Mononuclear cell (primary cell): Measurements from ENCODE around the gene DGCR6. TPM values are rescaled to one million over a fixed set of nuclear protein-coding genes. Genes with fewer than 3 reads are reported as not detected.
"Not testable (repeated sequence)": the region's sequence is repeated elsewhere in the genome, so short reads cannot be mapped to it uniquely, and the experiment has no call there.

Experiments
- H3K27me3 ChIP-seq: 2 replicates; pipeline ENCODE4 v1.6.0; 2011; ENCODE audit warnings: low read length, control low read depth; ENCODE audit not compliant: insufficient read depth
- H3K4me1 ChIP-seq: 2 replicates; pipeline ENCODE4 v1.5.1; 2011; ENCODE audit warnings: mild to moderate bottlenecking, low read length, control low read depth; ENCODE audit not compliant: insufficient read depth
- H3K4me3 ChIP-seq: 2 replicates; pipeline ENCODE4 v1.5.1; 2011; ENCODE audit warnings: mild to moderate bottlenecking, low read length, moderate library complexity
- H3K9me3 ChIP-seq: 2 replicates; pipeline ENCODE4 v1.5.1; 2011; ENCODE audit warnings: low read depth, mild to moderate bottlenecking, control low read depth, low read length
- total RNA-seq: library from RNA; depleted of rRNA; stranded (reverse); fragments of >200 nt; gene quantifications from one replicate; pipeline ENCODE4 v1.2.3, GENCODE V29; 2012

Gene DGCR6
- 6.4 TPM for total RNA-seq

DNA sequence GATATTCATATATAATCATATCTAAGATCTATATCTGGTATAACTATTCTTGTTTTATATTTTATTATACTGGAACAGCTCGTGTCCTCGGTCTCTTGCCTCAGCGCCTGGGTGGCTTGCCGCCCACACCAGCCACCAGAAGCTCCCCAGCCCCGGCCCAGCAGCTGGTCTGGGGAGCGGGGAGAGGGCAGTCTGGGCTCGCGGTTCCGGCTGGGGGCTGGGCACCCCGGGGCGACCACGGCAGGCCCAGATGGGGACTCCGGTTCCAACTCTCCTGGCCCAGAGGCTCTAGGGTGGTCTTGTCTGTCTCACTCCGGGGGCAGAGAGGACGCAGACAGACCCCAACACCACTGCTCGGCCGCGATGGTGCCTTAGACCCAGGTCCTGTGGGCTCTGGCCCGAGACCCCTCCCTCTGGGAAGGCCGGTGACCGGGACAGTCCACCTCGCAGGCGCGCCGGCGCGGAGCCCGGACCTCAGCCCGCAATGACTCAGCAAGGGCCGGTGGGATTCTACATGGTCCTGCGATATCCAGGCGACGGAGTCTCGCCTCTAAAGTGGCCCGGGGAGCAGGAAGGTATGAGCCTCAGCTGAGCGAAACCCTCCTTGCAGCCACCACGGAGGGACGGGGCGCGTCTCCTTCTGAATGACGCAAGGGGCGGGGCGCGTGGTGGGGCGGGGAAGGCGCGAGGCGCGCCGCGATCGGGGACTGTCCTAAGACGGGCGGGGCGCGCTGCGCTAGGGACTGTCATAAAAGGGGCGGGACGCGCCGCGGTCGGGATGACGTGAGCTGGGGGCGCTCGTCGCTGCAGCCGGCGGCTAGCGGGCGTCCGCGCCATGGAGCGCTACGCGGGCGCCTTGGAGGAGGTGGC lies at the start of gene DGCR6:
Gene DGCR6, plus strand, starts transcription at position 781 of the 870 bp plus-strand sequence. Its CDS starts 55 bp downstream, at position 836.
- H3K4me3 ChIP-seq, result no peak within 1 kb of the TSS
- no peaks in the 10 kb centered on the region for H3K27me3 ChIP-seq
- H3K9me3 ChIP-seq, result no peaks in the 10 kb centered on the region
- no peaks in the 10 kb centered on the region for H3K4me1 ChIP-seq

DNA sequence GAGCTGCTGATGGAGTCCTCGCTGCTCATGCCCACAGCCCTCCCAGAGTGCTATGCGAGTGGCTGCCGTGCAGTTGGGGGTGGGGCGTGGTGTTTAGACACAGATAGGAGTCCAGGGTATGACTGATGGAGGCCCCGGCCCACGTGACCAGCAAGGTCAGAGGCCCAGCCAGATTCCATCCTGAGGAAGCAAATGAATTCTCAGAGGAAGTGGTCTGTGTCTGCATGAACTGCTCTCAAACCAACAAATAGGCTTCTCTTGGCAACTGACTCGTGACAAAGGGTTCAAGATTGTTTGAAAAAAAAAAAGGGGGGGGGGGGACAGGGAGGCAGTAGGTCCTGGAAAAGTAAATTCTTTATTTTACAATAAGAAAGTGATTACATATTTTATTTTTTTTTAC lies 46.8 kb upstream of the DGCR6 start:
- not testable (repeated sequence) for H3K27me3 ChIP-seq, H3K4me3 ChIP-seq, H3K4me1 ChIP-seq, H3K9me3 ChIP-seq

DNA sequence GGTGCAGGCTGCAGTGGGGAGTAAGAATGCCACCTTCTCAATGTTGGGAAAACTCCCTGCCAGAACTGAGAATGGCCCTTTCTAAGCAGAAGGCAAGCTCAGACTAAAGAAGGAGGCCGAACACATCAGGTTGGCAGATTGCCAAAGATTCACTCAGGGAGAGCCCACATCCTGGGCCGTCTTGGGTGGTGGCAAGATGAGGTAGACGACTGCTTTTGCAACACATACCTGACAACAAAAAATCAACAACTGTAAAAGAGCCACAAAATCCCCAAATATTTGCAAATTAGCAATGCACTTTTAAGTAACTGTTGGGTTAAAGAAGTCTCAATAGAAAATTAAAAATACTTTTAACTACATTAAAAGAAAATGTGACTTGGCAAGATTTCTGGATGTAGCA lies 24.9 kb upstream of the DGCR6 start:
- H3K4me3 ChIP-seq, H3K9me3 ChIP-seq, H3K4me1 ChIP-seq, H3K27me3 ChIP-seq: not testable (repeated sequence)

DNA sequence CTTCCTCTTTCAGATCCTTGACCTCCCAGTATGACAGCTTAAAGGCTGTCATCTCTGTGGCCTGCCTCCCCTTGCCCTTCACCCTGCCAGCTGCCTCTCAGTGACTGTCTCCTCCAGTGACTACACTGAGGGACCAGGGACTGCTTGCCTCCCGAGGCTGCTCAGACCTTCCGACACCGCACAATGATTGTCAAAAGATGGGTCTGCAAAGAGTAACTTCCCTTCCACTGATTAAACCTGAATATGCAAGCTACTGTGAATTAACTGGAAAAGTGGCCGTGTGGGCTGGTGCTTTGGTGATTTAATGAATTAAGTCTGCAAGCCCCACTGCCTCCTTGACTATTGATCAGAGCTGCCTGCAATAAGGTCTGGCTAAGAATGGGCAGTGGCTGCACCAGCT lies 21.7 kb upstream of the DGCR6 start:
- H3K4me1 ChIP-seq, H3K4me3 ChIP-seq, H3K27me3 ChIP-seq, H3K9me3 ChIP-seq: not testable (repeated sequence)

DNA sequence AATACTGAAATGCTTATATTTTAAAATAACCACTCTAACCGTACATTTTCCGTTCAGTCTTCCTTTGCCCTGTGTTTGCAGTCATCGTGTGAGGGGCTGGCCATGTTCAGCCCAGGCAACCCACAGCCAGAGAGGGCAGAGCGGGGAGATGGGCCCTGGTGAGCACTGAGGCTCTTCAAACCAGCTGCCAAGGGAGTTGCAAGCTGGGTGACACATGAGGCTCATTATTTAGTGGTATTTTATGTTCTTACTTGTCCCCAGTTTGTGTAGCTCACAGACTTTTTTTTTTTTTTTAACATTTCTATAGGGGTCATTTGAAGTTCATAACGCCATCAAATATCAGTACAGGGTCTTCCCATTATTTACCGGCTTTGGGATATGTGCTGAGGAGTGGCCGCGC lies 18.0 kb upstream of the DGCR6 start:
- Histone ChIP-seq H3K9me3 (no peaks in the 10 kb centered on the region), H3K4me1 (no peaks in the 10 kb centered on the region), H3K4me3 (no peak overlapping the region), H3K27me3 (no peaks in the 10 kb centered on the region)

DNA sequence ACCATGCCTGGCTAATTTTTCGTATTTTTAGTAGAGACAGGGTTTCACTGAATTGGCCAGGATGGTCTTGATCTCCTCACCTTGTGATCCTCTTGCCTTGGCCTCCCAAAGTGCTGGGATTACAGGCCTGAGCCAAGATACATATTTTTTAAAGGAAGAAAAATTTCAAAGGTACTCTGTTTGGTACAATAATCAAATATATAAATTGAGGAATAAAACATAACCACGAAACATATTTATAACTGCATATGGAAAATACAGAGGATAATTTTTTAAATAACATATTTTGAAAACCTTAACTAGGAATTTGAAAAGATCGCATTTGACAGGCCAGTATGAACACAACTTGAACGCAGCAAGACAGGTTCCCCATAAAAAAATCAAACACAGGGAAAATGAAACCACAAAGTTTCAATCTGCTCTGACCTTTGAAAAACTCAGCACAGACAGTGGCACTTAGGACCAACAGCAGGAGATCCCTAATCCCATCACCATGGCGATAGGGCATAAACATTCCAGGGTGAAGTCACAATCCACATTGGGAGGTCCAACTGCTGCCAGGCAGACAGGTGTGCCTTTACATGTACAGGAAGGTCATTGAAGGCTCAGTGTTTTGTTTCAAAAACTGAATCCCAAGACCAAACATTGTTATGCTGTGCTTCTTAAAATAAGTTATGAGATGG lies 15.5 kb upstream of the DGCR6 start:
- H3K4me3 ChIP-seq, H3K27me3 ChIP-seq, H3K9me3 ChIP-seq, H3K4me1 ChIP-seq: not testable (repeated sequence)

DNA sequence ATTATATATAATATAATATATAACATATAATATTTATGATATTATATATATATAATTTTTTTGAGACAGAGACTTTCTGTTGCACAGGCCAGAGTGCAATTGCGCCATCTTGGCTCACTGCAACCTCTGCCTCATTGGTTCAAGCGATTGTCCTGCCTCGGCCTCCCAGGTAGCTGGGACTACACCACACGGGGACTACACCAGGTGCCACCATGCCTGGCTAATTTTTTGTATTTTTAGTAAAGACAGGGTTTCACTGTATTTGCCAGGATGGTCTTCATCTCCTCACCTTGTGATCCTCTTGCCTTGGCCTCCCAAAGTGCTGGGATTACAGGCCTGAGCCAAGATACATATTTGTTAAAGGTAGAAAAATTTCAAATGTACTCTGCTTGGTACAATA lies 12.3 kb upstream of the DGCR6 start:
- not testable (repeated sequence) for H3K4me1 ChIP-seq, H3K9me3 ChIP-seq, H3K4me3 ChIP-seq, H3K27me3 ChIP-seq

DNA sequence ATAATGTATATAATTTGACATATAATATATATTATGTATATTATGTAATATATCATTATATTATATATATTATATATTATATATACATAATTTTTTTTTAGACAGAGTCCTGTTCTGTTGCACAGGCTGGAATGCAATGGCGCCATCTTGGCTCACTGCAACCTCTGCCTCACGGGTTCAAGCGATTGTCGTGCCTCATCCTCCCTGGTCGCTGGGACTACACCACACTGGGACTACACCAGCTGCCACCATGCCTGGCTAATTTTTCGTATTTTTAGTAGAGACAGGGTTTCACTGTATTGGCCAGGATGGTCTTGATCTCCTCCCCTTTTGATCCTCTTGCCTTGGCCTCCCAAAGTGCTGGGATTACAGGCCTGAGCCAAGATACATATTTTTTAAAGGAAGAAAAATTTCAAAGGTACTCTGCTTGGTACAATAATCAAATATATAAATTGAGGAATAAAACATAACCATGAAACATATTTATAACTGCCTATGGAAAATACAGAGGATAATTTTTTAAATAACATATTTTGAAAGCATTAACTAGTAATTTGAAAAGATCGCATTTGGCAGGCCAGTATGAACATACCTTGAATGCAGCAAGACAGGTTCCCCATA lies 10.0 kb upstream of the DGCR6 start:
- H3K4me3 ChIP-seq, H3K9me3 ChIP-seq, H3K27me3 ChIP-seq, H3K4me1 ChIP-seq: not testable (repeated sequence)

DNA sequence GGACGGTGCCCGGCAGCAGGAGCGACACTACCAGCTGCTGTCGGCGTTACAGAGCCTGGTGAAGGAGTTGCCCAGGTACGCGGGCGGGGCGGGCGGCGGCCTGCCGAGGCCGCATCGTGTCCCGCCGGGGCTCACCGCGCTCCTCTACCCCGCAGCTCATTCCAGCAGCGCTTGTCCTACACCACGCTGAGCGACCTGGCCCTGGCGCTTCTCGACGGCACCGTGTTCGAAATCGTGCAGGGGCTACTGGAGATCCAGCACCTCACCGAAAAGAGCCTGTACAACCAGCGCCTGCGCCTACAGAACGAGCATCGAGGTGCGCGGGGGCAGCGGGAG lies 258 bp downstream of the DGCR6 start:
- H3K27me3 ChIP-seq, H3K4me1 ChIP-seq, H3K9me3 ChIP-seq, H3K4me3 ChIP-seq: not testable (repeated sequence)

DNA sequence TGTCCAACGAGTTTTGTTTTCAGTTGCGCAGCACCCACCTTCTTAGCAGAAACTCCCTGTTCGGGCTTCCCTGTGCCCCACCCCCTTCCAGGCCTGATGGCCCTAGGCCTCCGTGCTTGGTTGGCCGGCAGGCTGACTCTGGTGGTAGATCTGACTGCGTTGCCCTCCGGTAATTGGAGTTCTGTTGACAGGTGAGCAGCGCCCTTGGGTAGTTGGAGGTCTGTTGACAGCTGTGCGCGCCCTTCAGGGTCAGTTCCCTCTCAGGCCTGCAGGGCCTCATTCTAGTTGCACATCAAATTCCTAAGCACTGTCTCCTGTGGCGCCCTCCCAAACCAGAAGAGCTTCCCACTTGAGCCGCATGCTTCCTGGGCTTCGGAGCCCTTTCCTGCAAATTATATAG lies 776 bp downstream of the DGCR6 start:
- Histone ChIP-seq H3K9me3 (no peaks in the 10 kb centered on the region), H3K27me3 (no peaks in the 10 kb centered on the region), H3K4me3 (no peak overlapping the region), H3K4me1 (no peaks in the 10 kb centered on the region)

DNA sequence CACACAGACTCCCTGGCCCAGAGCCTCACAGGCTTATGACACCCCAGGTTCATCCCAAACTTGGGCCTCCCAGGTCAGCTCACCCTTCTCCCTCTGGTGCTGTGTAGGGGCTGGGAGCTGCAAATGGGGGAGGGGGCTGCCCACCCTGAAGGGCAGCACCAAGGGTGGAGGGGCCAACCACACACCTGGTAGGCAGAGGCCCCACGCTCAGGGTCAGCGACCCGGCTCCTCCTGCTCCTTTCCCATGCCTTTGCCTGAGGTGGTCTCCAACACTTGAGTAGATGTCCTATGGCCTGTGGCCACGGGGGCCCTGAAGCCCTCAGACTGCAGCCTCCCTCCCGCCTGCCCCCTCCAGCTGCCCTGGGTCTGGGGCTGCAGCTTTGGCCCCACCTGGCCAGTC lies 3.4 kb downstream of the DGCR6 start:
- Histone ChIP-seq H3K9me3 (no peaks in the 10 kb centered on the region), H3K27me3 (no peaks in the 10 kb centered on the region), H3K4me1 (no peaks in the 10 kb centered on the region), H3K4me3 (no peak overlapping the region)

DNA sequence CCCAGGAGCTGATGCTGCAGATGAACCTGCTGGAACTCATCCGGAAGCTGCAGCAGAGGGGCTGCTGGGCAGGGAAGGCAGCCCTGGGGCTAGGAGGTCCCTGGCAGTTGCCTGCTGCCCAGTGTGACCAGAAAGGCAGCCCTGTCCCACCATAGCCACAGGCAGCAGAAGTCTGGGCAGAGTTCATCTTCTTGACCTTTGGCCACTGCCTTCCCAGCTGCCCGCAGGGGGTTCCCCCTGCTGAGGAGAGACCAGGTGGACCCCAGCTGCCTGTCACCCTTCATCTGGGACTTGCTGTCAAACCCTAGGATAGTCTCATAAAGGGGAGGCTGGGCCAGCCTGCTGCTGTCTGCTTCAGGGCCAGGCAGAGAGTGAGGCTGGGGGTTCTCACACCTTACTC lies 5.4 kb downstream of the DGCR6 start:
- not testable (repeated sequence) for H3K27me3 ChIP-seq, H3K4me3 ChIP-seq, H3K4me1 ChIP-seq, H3K9me3 ChIP-seq

DNA sequence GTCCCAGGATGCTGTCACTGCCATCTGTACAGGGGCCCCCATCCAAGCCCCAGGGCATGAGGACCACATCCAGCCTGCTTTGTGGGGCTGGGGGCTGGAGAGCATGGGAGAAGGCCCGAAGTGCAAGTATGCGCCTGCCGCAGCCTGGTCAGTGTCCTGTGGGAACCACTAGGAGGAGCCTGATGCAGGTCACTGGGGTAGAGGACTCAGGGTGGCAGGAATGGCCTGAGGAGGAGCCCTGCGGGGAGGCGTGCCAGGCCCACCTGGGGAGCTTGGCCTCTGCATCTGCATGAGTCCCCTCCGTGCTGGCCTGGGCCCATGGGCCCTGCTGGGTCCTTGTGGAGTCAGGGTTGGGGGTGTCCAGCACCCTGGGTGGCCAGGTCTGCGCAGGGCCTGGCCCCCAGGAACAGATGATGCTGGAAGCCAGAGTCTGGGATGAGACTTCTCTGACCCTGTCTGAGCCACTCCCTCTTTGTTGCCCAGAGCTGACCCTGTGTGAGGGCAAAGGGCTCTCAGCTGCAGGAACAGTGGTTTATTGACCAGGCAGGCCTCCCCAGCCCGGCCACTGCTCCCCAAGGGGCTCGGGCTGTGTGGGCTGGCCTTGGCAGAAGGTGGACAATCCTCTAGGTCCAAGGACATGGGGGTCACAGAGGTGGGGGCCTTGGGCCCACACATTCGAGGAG lies 6.3 kb downstream of the DGCR6 start:
- not testable (repeated sequence) for H3K9me3 ChIP-seq, H3K27me3 ChIP-seq, H3K4me3 ChIP-seq, H3K4me1 ChIP-seq

DNA sequence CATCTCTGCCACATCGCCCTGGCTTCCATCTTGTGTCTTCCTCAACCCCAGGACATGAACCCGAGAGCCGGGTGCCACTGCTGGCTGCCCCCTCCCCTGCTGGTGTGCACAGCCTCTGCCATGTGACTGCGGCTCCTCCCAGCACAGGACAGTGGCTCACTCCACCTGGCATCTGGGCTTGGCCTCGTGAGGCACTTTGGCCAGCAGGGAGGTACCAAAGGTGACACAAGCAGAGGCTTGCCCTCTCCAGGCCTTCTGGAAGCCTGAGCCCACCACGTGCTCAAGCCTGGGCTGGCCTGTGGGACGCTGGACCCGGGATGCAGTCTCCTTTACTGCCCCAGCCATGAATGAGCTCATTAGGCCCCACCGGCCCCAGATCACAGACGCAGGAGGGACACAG lies 8.4 kb downstream of the DGCR6 start:
- not testable (repeated sequence) for H3K9me3 ChIP-seq, H3K27me3 ChIP-seq, H3K4me1 ChIP-seq, H3K4me3 ChIP-seq

DNA sequence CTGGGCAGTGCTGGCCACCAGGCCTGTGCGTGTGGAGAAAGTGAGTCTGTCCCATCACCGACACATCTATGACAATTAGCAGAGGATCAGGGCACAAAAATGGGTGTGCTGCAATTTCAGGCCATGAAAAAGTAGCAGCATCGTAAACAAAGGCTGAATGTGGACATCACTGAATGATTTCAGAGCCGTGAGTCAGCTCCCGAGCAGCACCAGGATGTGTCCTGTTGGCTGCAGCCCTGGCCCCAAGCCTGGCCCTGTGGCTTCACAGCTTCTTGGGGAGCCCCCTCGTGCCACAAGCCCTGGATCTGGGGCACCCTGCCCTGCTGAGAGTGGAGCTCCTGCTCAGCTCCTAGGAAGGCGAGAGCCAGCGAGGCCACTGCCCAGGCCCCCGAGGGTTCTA lies 9.4 kb downstream of the DGCR6 start:
- H3K9me3 ChIP-seq, H3K27me3 ChIP-seq, H3K4me1 ChIP-seq, H3K4me3 ChIP-seq: not testable (repeated sequence)
